ENCODE data around the gene PCBP3. TPM values are rescaled to one million over a fixed set of nuclear protein-coding genes. Genes with fewer than 3 reads are reported as not detected.

PCBP3 gene
- total RNA-seq, 1 donor from 2014 or later, result 7.6 TPM

- DNase-seq (ENCODE audit: extremely low spot score, unreplicated experiment), result no peak
- Mint-ChIP-seq H3K27ac (ENCODE audit: unreplicated experiment) (no peak overlapping the region), H3K4me3 (ENCODE audit: unreplicated experiment) (no peak overlapping the region), H3K9me3 (ENCODE audit: unreplicated experiment) (no peaks in the 10 kb centered on the region), H3K27me3 (ENCODE audit: unreplicated experiment) (no peaks in the 10 kb centered on the region), H3K36me3 (ENCODE audit: unreplicated experiment) (peaks cover 2% of the 10 kb centered on the region), H3K4me1 (ENCODE audit: unreplicated experiment) (peaks cover 9% of the 10 kb centered on the region)
- TF ChIP-seq, protein P1, sequence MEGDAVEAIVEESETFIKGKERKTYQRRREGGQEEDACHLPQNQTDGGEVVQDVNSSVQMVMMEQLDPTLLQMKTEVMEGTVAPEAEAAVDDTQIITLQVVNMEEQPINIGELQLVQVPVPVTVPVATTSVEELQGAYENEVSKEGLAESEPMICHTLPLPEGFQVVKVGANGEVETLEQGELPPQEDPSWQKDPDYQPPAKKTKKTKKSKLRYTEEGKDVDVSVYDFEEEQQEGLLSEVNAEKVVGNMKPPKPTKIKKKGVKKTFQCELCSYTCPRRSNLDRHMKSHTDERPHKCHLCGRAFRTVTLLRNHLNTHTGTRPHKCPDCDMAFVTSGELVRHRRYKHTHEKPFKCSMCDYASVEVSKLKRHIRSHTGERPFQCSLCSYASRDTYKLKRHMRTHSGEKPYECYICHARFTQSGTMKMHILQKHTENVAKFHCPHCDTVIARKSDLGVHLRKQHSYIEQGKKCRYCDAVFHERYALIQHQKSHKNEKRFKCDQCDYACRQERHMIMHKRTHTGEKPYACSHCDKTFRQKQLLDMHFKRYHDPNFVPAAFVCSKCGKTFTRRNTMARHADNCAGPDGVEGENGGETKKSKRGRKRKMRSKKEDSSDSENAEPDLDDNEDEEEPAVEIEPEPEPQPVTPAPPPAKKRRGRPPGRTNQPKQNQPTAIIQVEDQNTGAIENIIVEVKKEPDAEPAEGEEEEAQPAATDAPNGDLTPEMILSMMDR (IDR thresholded peaks at IDR 0.05), result no peak
Measured at GRCh38 chr21:45930231-45930760, 286.8 kb downstream of the PCBP3 start.

GRCh38 chr21:45930792-45931191, 287.3 kb downstream of the PCBP3 start:
- no peak overlapping the region for H3K27ac Mint-ChIP-seq (ENCODE audit: unreplicated experiment)
- DNase-seq (ENCODE audit: extremely low spot score, unreplicated experiment), result no peak
- H3K36me3 Mint-ChIP-seq (ENCODE audit: unreplicated experiment), result peaks cover 2% of the 10 kb centered on the region
- no peaks in the 10 kb centered on the region for H3K9me3 Mint-ChIP-seq (ENCODE audit: unreplicated experiment)
- H3K4me1 Mint-ChIP-seq (ENCODE audit: unreplicated experiment), result peaks cover 7% of the 10 kb centered on the region
- no peaks in the 10 kb centered on the region for H3K27me3 Mint-ChIP-seq (ENCODE audit: unreplicated experiment)
- TF ChIP-seq, protein P1 (IDR thresholded peaks at IDR 0.05), result no peak
- H3K4me3 Mint-ChIP-seq (ENCODE audit: unreplicated experiment), result no peak overlapping the region

DNA sequence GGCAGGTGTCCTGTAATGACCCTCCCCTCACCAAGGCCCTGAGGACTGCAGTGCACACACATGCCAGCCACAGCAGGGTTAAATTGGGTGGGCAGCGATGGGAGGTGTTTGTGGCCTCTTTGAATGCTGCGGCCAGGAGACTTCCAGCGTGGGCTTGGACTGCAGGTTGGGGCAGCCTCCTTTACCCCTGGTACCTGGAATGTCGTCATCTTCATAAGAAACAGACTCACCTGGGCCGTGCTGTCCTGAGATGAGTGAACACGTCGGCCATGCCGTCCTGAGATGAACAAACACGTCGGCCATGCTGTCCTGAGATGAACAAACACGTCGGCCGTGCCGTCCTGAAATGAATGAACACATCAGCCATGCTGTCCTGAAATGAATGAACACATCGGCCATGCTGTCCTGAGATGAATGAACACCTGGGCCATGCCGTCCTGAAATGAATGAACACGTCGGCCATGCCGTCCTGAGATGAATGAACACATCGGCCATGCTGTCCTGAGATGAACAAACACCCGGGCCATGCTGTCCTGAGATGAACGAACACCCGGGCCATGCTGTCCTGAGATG, 288.0 kb downstream of the PCBP3 start:
- H3K27me3 Mint-ChIP-seq (ENCODE audit: unreplicated experiment), result no peaks in the 10 kb centered on the region
- H3K36me3 Mint-ChIP-seq (ENCODE audit: unreplicated experiment), result peaks cover 2% of the 10 kb centered on the region
- peaks cover 6% of the 10 kb centered on the region for H3K4me1 Mint-ChIP-seq (ENCODE audit: unreplicated experiment)
- H3K27ac Mint-ChIP-seq (ENCODE audit: unreplicated experiment), result no peak overlapping the region
- H3K4me3 Mint-ChIP-seq (ENCODE audit: unreplicated experiment), result no peak overlapping the region
- H3K9me3 Mint-ChIP-seq (ENCODE audit: unreplicated experiment), result no peaks in the 10 kb centered on the region
- TF ChIP-seq, protein P1 (IDR thresholded peaks at IDR 0.05), result no peak
- no peak for DNase-seq (ENCODE audit: extremely low spot score, unreplicated experiment)

- no peak for DNase-seq (ENCODE audit: extremely low spot score, unreplicated experiment)
- Mint-ChIP-seq H3K4me1 (ENCODE audit: unreplicated experiment) (peaks cover 3% of the 10 kb centered on the region), H3K27ac (ENCODE audit: unreplicated experiment) (no peak overlapping the region), H3K4me3 (ENCODE audit: unreplicated experiment) (no peak overlapping the region), H3K27me3 (ENCODE audit: unreplicated experiment) (peaks cover 7% of the 10 kb centered on the region), H3K36me3 (ENCODE audit: unreplicated experiment) (peaks cover 2% of the 10 kb centered on the region), H3K9me3 (ENCODE audit: unreplicated experiment) (no peaks in the 10 kb centered on the region)
- TF ChIP-seq, protein P1 (IDR thresholded peaks at IDR 0.05), result no peak
Measured at GRCh38 chr21:45932922-45933502, 289.5 kb downstream of the PCBP3 start.

DNA sequence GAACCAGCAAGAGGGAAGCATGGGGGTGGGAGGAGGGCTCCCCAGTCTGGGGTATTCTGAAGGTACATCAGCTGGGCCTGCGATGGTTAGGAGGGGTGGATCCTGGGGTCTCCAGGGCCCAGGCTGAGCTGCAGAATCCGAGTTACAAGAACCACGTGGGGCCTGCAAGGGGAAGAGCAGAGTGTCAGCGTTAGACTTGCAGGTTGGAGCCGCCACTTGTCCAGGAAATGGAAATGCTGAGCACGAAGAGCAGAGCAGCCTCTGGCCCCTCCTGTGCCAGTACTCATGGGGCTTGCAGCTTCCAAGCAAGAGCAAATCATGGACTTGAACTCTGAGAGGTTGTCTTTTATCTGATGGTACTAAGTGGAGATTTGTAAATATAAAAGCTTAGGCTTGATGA, 290.6 kb downstream of the PCBP3 start:
- no peak overlapping the region for H3K27ac Mint-ChIP-seq (ENCODE audit: unreplicated experiment)
- TF ChIP-seq, protein P1 (IDR thresholded peaks at IDR 0.05), result no peak
- H3K4me1 Mint-ChIP-seq (ENCODE audit: unreplicated experiment), result peaks cover 3% of the 10 kb centered on the region
- H3K27me3 Mint-ChIP-seq (ENCODE audit: unreplicated experiment), result peaks cover 7% of the 10 kb centered on the region
- H3K36me3 Mint-ChIP-seq (ENCODE audit: unreplicated experiment), result peaks cover 2% of the 10 kb centered on the region
- H3K9me3 Mint-ChIP-seq (ENCODE audit: unreplicated experiment), result no peaks in the 10 kb centered on the region
- no peak overlapping the region for H3K4me3 Mint-ChIP-seq (ENCODE audit: unreplicated experiment)
- no peak for DNase-seq (ENCODE audit: extremely low spot score, unreplicated experiment)
